Right lobe of liver (tissue), 4 donors: ENCODE data around the gene CIAPIN1.

Experiments
- POLR2A ChIP-seq: fragments of 450-650 bp; IDR thresholded peaks from one replicate; pipeline ENCODE4 v1.6.1; 2017; ENCODE audit warnings: antibody characterized with exemption, mild to moderate bottlenecking
- TF ChIP-seq, protein P1 (sequence below), 4 donors: fragments of 200-600 bp in 3 of 4; fragments of 450-650 bp in 1 of 4; IDR thresholded peaks; one replicate each; pipeline versions ENCODE4 v1.5.1 to v1.8.0; 2016 to 2022; ENCODE audit warnings: antibody characterized with exemption in 4 of 4, mild to moderate bottlenecking in 2 of 4
- donor health status: DM: no; HTN: no; CAD: no.
- donor health status: DM: no; HTN: no; CAD: no.
- donor health status: DM: no; HTN: yes; CAD: no.

DNA sequence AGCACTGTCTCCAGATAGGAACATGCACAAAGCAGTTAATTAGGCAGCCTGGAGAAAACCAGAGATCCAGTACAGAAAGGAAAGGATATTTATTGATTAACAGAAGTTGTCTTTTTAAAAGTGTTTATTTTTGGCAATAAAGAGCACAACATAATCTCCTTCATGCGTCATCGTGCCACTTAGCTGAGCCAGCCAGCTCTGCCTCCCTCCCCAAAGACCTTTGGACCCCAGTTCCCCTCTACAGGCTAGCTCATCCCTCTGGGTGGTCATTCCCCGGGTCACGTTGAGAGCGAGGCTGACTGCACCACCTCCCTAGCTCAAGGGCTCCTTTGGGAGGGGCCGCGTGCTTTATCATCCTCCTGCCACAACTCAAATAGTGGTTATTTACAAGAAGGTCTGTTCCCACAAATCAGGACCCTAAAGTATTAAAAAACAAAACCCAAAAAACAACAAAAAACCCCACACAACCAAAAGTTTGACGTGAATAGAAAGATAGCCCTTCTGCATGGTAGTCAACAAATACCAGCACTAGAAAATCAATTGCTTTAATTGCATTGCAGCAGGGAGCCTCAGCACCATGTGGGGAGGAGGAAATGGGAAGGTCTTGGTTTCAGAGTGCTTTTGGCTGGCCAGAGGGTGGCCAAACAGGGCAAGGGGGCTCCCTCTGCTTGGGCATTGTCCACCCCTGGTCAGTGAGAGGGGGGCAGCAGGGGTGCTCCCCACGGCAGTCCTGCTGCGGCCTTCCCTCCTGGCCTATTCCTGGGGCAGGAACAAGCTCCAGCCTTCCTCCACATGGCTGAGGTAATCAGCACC lies 24.9 kb upstream of the CIAPIN1 start:
- TF ChIP-seq, protein P1, sequence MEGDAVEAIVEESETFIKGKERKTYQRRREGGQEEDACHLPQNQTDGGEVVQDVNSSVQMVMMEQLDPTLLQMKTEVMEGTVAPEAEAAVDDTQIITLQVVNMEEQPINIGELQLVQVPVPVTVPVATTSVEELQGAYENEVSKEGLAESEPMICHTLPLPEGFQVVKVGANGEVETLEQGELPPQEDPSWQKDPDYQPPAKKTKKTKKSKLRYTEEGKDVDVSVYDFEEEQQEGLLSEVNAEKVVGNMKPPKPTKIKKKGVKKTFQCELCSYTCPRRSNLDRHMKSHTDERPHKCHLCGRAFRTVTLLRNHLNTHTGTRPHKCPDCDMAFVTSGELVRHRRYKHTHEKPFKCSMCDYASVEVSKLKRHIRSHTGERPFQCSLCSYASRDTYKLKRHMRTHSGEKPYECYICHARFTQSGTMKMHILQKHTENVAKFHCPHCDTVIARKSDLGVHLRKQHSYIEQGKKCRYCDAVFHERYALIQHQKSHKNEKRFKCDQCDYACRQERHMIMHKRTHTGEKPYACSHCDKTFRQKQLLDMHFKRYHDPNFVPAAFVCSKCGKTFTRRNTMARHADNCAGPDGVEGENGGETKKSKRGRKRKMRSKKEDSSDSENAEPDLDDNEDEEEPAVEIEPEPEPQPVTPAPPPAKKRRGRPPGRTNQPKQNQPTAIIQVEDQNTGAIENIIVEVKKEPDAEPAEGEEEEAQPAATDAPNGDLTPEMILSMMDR (IDR thresholded peaks at IDR 0.05): no peak
- no peak for TF ChIP-seq POLR2A
